Measurements from ENCODE around the gene B4GAT1.
A peak's percentile ranks its signal among the peaks of the same experiment; 100 is the strongest.

Gene B4GAT1

DNA sequence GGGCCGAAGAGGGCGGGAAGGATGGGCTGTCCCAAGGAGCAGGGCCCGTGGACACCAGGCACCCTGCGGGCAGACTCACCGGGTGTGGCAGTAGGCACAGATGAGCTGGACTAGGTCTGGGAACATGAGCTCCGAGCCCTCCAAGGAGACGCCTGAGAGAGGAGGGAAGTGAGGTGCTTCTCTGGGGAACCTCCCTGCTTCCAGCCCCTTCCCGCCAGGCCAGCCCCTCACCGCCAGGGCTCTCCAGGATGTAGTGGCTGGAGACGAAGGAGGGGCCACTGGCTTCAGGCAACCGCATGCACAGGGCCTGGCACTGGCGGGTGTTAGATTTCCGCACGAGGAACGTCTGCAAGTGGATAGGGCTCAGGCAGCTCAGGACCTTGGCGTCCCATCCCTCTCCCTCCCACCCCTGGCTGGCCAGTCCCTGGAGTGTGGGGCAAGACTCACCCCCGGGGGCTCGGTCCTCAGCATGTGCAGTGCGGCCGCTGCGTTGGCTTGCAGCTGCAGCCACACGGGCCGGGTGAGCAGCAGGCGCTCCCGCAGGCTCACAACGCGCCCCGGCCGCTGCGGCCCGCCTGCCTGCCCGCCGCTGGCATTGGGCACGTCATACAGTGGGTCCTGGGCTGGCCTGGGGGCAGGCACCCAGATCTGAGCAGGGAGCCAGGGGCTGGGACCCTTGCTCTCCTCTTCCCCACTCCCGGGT is 11.7 kb downstream of the B4GAT1 start:
- Histone ChIP-seq H3K79me2 (no peaks in the 10 kb centered on the region), H2AFZ (peak overlapping the region; percentile 62), H3K27ac (peak overlapping the region; percentile 6), H3K36me3 (ENCODE audit: control insufficient read depth, insufficient read depth, low read length) (no peaks in the 10 kb centered on the region), H3K4me3 (ENCODE audit: low read depth, low read length) (peak overlapping the region; percentile 26), H3K9me3 (ENCODE audit: control insufficient read depth, low read length) (no peaks in the 10 kb centered on the region), H3K4me1 (no peaks in the 10 kb centered on the region), H3K9ac (no peak overlapping the region), H3K4me2 (ENCODE audit: low read length) (peak overlapping the region; percentile 44), H3K27me3 (ENCODE audit: control insufficient read depth, insufficient read depth, low read length) (no peaks in the 10 kb centered on the region)
- TF ChIP-seq, protein P1, sequence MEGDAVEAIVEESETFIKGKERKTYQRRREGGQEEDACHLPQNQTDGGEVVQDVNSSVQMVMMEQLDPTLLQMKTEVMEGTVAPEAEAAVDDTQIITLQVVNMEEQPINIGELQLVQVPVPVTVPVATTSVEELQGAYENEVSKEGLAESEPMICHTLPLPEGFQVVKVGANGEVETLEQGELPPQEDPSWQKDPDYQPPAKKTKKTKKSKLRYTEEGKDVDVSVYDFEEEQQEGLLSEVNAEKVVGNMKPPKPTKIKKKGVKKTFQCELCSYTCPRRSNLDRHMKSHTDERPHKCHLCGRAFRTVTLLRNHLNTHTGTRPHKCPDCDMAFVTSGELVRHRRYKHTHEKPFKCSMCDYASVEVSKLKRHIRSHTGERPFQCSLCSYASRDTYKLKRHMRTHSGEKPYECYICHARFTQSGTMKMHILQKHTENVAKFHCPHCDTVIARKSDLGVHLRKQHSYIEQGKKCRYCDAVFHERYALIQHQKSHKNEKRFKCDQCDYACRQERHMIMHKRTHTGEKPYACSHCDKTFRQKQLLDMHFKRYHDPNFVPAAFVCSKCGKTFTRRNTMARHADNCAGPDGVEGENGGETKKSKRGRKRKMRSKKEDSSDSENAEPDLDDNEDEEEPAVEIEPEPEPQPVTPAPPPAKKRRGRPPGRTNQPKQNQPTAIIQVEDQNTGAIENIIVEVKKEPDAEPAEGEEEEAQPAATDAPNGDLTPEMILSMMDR (IDR thresholded peaks at IDR 0.05), result no peak

DNA sequence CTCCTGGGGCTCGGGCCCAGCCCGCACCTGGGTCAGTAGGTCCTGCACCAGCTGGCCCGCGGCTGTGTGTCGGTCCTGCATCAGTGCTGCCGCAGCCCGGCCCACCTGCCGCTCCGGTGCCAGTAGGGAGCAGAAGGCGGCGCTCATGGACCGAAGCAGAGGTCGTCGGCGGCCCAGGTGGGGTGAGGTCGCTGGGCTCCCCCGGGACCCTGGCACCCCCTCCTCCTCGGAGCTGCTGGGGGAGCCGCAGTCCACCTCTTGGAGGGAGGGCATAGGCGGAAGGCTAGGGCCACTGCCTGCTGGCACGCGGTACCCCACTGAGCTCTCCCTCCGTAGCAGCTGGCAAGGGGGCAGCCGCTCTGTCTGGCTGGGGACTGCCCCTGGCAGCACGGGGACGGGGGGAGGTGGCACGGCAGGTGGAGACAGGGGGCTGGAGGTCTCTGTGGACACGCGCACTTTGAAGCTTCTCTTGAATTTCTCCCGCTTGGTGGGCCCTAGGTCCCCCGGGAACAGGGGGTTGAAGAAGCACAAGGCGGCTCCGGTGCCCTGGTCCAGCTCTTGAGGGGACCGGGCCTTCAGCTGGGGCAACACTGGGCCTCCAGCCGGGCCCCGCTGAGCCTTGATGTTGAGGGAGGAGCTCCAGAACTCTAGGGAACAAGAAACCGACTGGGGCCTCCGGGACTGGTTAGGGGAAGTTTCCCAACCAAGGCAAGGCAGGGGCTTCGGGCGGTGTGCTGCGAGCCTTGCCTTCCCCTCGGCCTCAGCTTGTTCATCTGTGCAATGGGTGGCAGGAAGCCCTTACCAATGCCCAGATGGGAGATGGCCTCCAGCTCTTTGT is 12.6 kb downstream of the B4GAT1 start:
- Histone ChIP-seq H2AFZ (no peak overlapping the region), H3K79me2 (no peaks in the 10 kb centered on the region), H3K36me3 (ENCODE audit: control insufficient read depth, insufficient read depth, low read length) (no peaks in the 10 kb centered on the region), H3K4me3 (ENCODE audit: low read depth, low read length) (no peak overlapping the region), H3K4me2 (ENCODE audit: low read length) (no peak overlapping the region), H3K9ac (no peak overlapping the region), H3K27me3 (ENCODE audit: control insufficient read depth, insufficient read depth, low read length) (no peaks in the 10 kb centered on the region), H3K4me1 (no peaks in the 10 kb centered on the region), H3K27ac (no peak overlapping the region), H3K9me3 (ENCODE audit: control insufficient read depth, low read length) (no peaks in the 10 kb centered on the region)
- TF ChIP-seq, protein P1 (IDR thresholded peaks at IDR 0.05), result no peak

DNA sequence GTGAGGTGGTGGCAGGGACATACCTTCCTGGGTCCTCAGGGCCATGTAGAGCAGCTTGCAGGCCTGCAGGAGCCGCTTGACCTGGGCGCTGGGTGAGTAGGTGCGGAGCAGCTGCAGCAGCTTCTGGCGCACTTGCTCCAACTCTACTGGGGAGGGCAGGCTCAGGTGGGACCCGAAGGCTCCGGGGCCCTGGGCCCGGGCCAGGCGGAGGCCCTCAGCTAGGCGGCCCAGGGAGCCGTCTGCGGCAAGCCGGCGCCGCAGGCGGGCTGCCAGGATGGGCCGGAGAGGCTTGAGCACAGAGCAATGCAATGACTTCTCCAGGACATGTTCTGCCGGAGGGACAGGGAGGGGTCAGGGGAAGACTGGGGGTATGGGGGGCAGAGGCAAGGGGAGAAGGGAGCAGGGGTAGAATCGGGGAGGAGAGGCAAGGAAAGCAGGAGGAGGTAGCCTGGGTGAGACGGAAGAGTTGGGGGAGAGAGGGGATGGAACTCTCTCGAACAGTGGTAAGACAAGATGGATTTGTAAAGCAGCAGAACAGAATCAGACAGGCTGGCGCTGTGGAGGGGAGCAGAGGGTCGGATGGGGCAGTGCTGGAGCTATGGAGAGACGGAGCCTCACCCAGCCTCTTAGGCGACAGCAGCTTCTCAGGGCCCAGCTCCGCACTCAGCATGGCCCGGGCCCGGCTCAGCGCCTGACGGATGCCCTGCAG is 13.4 kb downstream of the B4GAT1 start:
- H3K36me3 ChIP-seq (ENCODE audit: control insufficient read depth, insufficient read depth, low read length), result no peaks in the 10 kb centered on the region
- no peak overlapping the region for H3K27ac ChIP-seq

DNA sequence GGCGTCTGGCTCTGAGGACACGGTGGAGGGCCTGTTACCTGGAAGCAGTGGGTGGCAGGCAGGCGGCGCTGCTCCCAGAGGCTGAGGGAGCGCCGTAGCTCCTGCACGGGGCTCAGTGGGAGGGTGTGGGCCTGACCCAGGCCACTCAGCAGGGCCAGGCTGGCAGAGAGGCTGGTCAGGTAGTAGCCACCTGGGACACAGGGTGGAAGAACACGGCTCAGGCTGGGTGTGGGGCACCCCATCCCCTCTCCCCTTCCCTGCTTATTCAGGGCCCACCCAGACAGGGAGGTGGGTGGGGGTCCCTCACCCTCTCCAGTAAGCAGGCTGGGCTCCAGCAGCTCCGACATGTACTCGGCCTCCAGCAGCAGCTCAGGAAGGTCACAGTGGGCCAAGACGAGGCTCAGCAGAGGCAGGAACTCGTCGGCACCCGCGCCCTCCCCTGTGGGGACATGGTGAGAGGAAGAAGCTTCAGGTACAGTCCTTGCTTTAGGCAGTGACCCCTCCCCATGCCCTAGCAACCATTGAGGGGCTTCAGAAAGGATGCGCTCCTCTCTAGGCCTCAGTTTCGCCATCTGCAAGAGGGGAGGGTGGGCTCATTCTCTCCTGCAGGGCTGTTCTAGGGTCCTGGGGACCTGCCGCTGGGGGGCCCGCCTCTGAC is 14.1 kb downstream of the B4GAT1 start:
- no peaks in the 10 kb centered on the region for H3K9me3 ChIP-seq (ENCODE audit: control insufficient read depth, low read length)
- H3K9ac ChIP-seq, result no peak overlapping the region
- H3K36me3 ChIP-seq (ENCODE audit: control insufficient read depth, insufficient read depth, low read length), result no peaks in the 10 kb centered on the region
- H3K4me3 ChIP-seq (ENCODE audit: low read depth, low read length), result no peak overlapping the region
- no peak overlapping the region for H3K27ac ChIP-seq
- H3K4me1 ChIP-seq, result no peaks in the 10 kb centered on the region
- H3K27me3 ChIP-seq (ENCODE audit: control insufficient read depth, insufficient read depth, low read length), result no peaks in the 10 kb centered on the region
- H3K4me2 ChIP-seq (ENCODE audit: low read length), result no peak overlapping the region
- no peak overlapping the region for H2AFZ ChIP-seq
- no peaks in the 10 kb centered on the region for H3K79me2 ChIP-seq
- TF ChIP-seq, protein P1 (IDR thresholded peaks at IDR 0.05), result no peak

More for the DNA sequence above, 13.4 kb downstream of the B4GAT1 start:
- H3K4me1 ChIP-seq, result no peaks in the 10 kb centered on the region
- TF ChIP-seq, protein P1 (IDR thresholded peaks at IDR 0.05), result no peak
- no peaks in the 10 kb centered on the region for H3K27me3 ChIP-seq (ENCODE audit: control insufficient read depth, insufficient read depth, low read length)
- H3K9ac ChIP-seq, result no peak overlapping the region
- no peak overlapping the region for H2AFZ ChIP-seq
- H3K4me2 ChIP-seq (ENCODE audit: low read length), result no peak overlapping the region
- H3K9me3 ChIP-seq (ENCODE audit: control insufficient read depth, low read length), result no peaks in the 10 kb centered on the region
- H3K79me2 ChIP-seq, result no peaks in the 10 kb centered on the region
- no peak overlapping the region for H3K4me3 ChIP-seq (ENCODE audit: low read depth, low read length)

All from parathyroid adenoma (tissue), 2 donors.